ENCODE measurements around the gene PLCB1.

Gene PLCB1

GRCh38 chr20:8394308-8394945 is 262.4 kb downstream of the PLCB1 start:
- TF ChIP-seq Cebpa-rat (IDR thresholded peaks at IDR 0.05) = no peak
- Histone ChIP-seq H3K36me3 (no peaks in the 10 kb centered on the region), H3K27me3 (no peaks in the 10 kb centered on the region), H3K27ac (no peak overlapping the region), H3K4me2 (no peak overlapping the region), H4K20me1 (no peaks in the 10 kb centered on the region), H3K4me1 (peaks cover 29% of the 10 kb centered on the region), H3K9me3 (peaks cover 3% of the 10 kb centered on the region; the same call in 1 of the 2 replicates), H3K9ac (no peak overlapping the region), H3K4me3 (no peak overlapping the region)

DNA sequence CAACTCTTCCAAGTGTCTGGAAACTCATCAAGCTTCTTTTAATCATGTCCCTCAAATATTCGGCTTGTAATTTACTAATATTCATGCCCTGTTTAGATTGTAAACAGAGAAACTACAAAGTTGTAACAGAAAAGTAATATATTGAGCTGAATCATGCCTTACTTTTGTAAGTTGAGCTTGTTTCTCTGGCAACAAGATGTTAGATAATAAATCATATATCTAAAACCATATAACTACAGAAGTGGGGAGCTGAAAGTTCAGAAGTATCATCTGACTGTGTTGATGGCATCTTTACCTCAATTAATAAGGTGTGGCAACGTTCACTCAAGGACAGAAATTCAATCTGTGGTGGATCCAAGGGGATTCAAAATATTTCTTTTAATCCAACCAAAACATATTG is 263.9 kb downstream of the PLCB1 start:
- peaks cover 3% of the 10 kb centered on the region; the same call in 1 of the 2 replicates for H3K9me3 ChIP-seq
- H3K4me3 ChIP-seq = no peak overlapping the region
- no peaks in the 10 kb centered on the region for H4K20me1 ChIP-seq
- TF ChIP-seq Cebpa-rat (IDR thresholded peaks at IDR 0.05) = no peak
- H3K36me3 ChIP-seq = no peaks in the 10 kb centered on the region
- no peak overlapping the region for H3K27ac ChIP-seq
- H3K4me2 ChIP-seq = no peak overlapping the region
- no peak overlapping the region for H3K9ac ChIP-seq
- H3K4me1 ChIP-seq = peaks cover 35% of the 10 kb centered on the region
- H3K27me3 ChIP-seq = no peaks in the 10 kb centered on the region

- H3K9ac ChIP-seq = no peak overlapping the region
- H3K27me3 ChIP-seq = no peaks in the 10 kb centered on the region
- H3K27ac ChIP-seq = peak overlapping the region; percentile 68; the same call in 1 of the 2 replicates
- TF ChIP-seq Cebpa-rat (IDR thresholded peaks at IDR 0.05) = no peak
- no peaks in the 10 kb centered on the region for H4K20me1 ChIP-seq
- H3K4me2 ChIP-seq = peak overlapping the region; percentile 70
- no peaks in the 10 kb centered on the region for H3K36me3 ChIP-seq
- peaks cover 8% of the 10 kb centered on the region; the same call in 1 of the 2 replicates for H3K9me3 ChIP-seq
- peaks cover 52% of the 10 kb centered on the region for H3K4me1 ChIP-seq
- no peak overlapping the region for H3K4me3 ChIP-seq
Observed at GRCh38 chr20:8398263-8399051, 266.4 kb downstream of the PLCB1 start.

DNA sequence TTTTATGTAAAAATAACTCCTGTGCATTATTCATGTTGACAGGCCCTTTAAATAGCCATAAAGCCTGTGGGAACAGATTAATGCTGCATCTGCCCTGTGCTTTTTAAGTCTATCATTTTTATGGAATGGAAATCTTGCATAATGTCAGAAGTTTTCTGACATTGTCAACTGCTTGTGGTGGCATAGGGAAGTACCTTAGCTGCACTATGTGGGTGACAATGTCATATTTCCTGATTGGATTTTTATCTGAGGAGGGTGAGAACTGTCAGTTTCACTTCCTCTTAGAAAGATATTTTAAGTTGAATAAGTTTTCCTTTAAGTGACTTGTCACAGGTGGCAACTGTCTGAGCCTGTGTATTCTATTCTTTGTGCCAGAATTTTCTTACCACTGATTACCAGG is 267.9 kb downstream of the PLCB1 start:
- H3K9me3 ChIP-seq = peaks cover 11% of the 10 kb centered on the region; the same call in 1 of the 2 replicates
- no peaks in the 10 kb centered on the region for H4K20me1 ChIP-seq
- TF ChIP-seq Cebpa-rat (IDR thresholded peaks at IDR 0.05) = no peak
- H3K4me1 ChIP-seq = peaks cover 50% of the 10 kb centered on the region
- peak overlapping the region; percentile 68 for H3K27ac ChIP-seq
- no peak overlapping the region for H3K9ac ChIP-seq
- peak overlapping the region; percentile 17; the same call in 1 of the 2 replicates for H3K4me3 ChIP-seq
- peak overlapping the region; percentile 70 for H3K4me2 ChIP-seq
- no peaks in the 10 kb centered on the region for H3K27me3 ChIP-seq
- H3K36me3 ChIP-seq = no peaks in the 10 kb centered on the region

- Histone ChIP-seq H3K27ac (peak overlapping the region; percentile 68), H3K27me3 (no peaks in the 10 kb centered on the region), H4K20me1 (no peaks in the 10 kb centered on the region), H3K4me2 (peak overlapping the region; percentile 70), H3K36me3 (no peaks in the 10 kb centered on the region), H3K9ac (no peak overlapping the region), H3K4me1 (peaks cover 55% of the 10 kb centered on the region), H3K4me3 (peak overlapping the region; percentile 17; the same call in 1 of the 2 replicates), H3K9me3 (peaks cover 15% of the 10 kb centered on the region; the same call in 1 of the 2 replicates)
- TF ChIP-seq Cebpa-rat (IDR thresholded peaks at IDR 0.05) = no peak
Observed at GRCh38 chr20:8400486-8400885, 268.4 kb downstream of the PLCB1 start.

GRCh38 chr20:8401556-8401955 is 269.5 kb downstream of the PLCB1 start:
- peak overlapping the region; percentile 68 for H3K27ac ChIP-seq
- H3K4me3 ChIP-seq = no peak overlapping the region
- H3K9me3 ChIP-seq = peaks cover 20% of the 10 kb centered on the region; the same call in 1 of the 2 replicates
- H3K4me1 ChIP-seq = peaks cover 55% of the 10 kb centered on the region
- no peaks in the 10 kb centered on the region for H3K27me3 ChIP-seq
- no peaks in the 10 kb centered on the region for H4K20me1 ChIP-seq
- peak overlapping the region; percentile 70 for H3K4me2 ChIP-seq
- TF ChIP-seq Cebpa-rat (IDR thresholded peaks at IDR 0.05) = no peak
- no peak overlapping the region for H3K9ac ChIP-seq
- no peaks in the 10 kb centered on the region for H3K36me3 ChIP-seq

GRCh38 chr20:8402798-8403197 is 270.7 kb downstream of the PLCB1 start:
- no peaks in the 10 kb centered on the region for H4K20me1 ChIP-seq
- H3K27ac ChIP-seq = no peak overlapping the region
- peaks cover 55% of the 10 kb centered on the region for H3K4me1 ChIP-seq
- peaks cover 4% of the 10 kb centered on the region; the same call in 1 of the 2 replicates for H3K36me3 ChIP-seq
- H3K4me2 ChIP-seq = no peak overlapping the region; the same call in 1 of the 2 replicates
- H3K9me3 ChIP-seq = peaks cover 29% of the 10 kb centered on the region
- no peaks in the 10 kb centered on the region for H3K27me3 ChIP-seq
- no peak overlapping the region for H3K4me3 ChIP-seq
- TF ChIP-seq Cebpa-rat (IDR thresholded peaks at IDR 0.05) = no peak
- H3K9ac ChIP-seq = no peak overlapping the region

DNA sequence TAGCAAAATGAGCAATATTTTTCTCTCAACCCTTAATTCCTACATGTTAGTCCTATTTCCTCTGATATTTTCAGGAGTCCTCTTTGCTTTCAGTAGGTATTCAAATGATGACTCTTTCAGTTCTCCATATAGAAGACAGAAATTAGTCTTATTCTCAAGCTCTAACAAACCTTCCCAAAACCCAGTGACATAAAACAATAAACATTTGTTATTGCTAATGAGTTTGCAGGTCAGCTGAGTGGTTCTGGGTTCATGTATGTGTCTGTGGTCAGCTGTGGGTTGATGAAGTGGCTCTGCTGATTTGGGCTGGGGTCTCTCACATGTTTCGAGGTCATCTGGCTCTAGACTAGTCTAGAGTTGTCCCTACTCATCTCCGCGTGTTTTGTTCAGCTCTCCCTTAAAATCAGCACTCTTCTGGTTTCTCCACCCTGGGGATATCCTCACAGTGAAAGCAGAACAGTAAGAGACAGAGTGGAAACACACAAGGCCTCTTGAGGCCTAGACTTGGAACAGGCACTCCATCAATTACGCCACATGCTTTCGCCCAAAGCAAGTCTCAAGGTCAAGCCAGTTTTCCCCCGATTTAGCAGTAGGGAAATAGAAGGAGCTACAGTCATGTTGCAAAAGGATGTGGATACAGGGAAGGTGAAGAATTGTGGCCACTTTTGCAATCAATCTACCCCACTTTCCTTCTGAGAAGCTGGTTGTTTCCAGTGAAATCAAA is 273.0 kb downstream of the PLCB1 start:
- no peaks in the 10 kb centered on the region for H3K27me3 ChIP-seq
- no peak overlapping the region for H3K4me3 ChIP-seq
- no peak overlapping the region for H3K27ac ChIP-seq
- H4K20me1 ChIP-seq = no peaks in the 10 kb centered on the region
- H3K9ac ChIP-seq = no peak overlapping the region
- peaks cover 36% of the 10 kb centered on the region for H3K4me1 ChIP-seq
- peaks cover 4% of the 10 kb centered on the region; the same call in 1 of the 2 replicates for H3K36me3 ChIP-seq
- TF ChIP-seq Cebpa-rat (IDR thresholded peaks at IDR 0.05) = no peak
- peak overlapping the region; percentile 2; the same call in 1 of the 2 replicates for H3K4me2 ChIP-seq
- H3K9me3 ChIP-seq = peaks cover 31% of the 10 kb centered on the region

DNA sequence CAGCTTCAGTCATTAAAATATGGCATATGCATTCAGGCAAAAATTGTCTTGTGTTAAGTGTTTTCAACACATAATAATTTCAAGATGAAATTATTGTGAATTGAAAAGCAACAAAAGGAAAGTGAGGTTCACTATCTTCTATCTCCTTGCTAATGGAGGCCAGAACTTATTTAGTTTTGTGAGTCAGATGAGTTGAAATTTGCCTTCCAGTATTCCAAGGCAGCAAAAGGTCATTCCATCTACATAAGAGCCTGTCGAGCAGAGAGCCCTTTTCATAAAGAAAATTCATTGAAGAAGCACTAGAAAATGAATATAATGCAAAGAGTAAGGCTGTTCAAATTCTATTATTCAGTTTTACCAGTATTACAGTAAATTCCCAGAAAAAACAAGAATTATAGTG is 274.3 kb downstream of the PLCB1 start:
- peaks cover 4% of the 10 kb centered on the region; the same call in 1 of the 2 replicates for H3K36me3 ChIP-seq
- H3K4me1 ChIP-seq = peaks cover 23% of the 10 kb centered on the region
- no peak overlapping the region for H3K9ac ChIP-seq
- no peaks in the 10 kb centered on the region for H3K27me3 ChIP-seq
- no peak overlapping the region for H3K4me2 ChIP-seq
- peaks cover 31% of the 10 kb centered on the region for H3K9me3 ChIP-seq
- no peak for TF ChIP-seq Cebpa-rat (IDR thresholded peaks at IDR 0.05)
- no peaks in the 10 kb centered on the region for H4K20me1 ChIP-seq
- H3K27ac ChIP-seq = no peak overlapping the region
- no peak overlapping the region for H3K4me3 ChIP-seq
